GM21529 (cell line): Measurements from ENCODE around the gene GMPR.

Experiments
- ATAC-seq: cut with Tn5 transposase; IDR thresholded peaks from one replicate; pipeline ENCODE4 v1.9.1; 2021; ENCODE audit not compliant: unreplicated experiment

The GMPR gene

DNA sequence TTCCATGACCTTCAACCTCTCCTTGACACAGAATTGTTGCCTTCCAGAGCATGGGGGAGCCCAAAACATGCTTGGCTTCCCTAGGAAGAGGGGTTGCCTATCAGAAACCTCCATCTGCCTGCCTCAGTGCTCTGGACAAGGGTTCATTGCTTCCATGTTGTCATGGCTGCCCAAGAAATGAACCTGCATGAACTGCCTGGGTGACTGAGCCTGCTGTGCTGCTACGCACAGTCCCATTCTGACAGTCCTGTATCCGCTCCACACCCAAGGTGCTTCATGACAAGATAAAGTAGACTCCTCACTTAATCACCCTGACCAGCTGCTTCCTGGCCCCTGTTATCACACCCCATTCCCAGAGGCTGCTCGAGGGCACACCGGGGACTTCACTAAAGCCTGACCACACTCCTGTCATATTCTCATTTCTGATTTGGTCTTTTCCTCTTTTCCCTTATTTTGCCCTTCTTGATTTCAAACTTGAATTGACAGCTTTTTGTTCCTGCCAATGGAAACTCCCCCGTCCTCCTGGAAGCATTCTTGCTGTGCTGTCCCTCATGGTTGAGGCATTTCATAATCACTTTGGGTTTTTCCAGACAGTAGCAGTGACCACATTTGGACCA, 31.9 kb downstream of the GMPR start:
- no peak for ATAC-seq

DNA sequence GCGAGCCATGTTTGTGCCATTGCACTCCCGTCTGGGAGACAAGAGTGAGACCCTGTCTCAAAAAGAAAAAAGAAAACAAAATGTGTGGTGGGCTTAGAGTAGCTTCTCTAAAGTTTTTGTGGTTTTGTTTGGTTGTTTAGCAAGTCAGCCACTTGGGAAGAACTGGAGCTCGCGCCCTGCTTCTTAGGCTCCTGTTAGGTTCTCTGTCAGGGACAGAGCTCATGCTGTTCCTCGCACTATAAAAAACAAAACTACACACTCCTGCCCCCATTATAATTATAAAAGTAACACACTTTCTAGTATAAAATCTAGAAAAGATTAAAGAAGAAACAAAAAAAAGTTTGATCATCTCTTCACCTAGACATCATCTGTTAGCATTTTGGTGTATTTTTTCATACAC, 33.0 kb downstream of the GMPR start:
- no peak for ATAC-seq

DNA sequence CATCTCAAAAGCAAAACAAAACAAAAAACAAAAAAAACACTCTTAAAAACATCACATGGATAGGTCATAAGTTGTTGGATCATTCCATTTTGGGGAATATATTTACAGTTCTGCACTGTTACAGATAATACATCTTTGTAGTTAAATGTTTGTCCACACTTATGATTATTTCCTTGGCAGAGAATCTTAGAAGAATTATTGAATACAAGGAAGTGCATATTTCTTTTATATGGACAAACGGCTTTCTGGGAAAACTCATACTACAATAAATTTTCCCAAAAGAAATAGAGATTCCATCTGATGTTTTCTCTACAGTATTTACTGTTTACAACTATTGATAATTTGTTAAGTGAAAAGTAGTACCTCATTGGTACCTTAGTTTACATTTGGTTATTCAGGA, 33.8 kb downstream of the GMPR start:
- ATAC-seq, result no peak

DNA sequence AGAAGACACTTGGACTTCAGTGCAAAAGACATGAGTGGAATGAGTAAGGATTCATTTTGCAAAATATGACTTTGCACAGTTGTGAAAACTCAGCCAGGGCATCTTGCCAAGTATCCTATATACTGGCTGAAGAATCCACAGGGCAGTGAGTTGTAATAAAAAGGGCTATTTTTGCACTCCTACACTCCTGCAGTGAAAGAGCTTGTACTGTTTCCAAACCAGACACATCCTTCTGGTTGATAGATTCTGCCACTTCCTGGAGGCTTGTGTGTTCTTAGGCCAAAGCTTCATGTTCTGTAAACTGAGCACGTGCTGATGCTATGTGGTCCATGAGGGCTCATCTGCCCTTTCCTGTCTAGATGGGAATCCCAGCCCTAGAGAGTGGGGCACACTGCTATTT, 34.9 kb downstream of the GMPR start:
- ATAC-seq, result no peak

DNA sequence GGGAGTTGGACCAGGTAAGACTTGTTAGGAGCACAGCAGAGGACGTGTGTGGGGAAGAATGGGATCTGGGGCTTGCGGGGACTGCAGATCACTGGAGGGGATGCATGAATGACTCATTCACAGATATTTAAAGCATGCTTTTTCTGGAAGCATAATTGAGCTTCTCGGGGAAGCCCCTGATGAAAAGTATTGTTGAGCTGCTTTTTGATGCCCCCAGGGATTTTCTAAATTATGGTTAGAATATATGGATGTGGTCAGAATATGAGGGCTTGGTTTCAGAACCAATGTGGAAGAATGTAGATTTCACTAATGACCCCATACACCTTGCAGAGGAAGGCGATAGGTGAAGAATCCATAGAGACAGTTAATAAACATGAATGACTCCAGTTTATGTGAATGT, 36.1 kb downstream of the GMPR start:
- no peak for ATAC-seq

DNA sequence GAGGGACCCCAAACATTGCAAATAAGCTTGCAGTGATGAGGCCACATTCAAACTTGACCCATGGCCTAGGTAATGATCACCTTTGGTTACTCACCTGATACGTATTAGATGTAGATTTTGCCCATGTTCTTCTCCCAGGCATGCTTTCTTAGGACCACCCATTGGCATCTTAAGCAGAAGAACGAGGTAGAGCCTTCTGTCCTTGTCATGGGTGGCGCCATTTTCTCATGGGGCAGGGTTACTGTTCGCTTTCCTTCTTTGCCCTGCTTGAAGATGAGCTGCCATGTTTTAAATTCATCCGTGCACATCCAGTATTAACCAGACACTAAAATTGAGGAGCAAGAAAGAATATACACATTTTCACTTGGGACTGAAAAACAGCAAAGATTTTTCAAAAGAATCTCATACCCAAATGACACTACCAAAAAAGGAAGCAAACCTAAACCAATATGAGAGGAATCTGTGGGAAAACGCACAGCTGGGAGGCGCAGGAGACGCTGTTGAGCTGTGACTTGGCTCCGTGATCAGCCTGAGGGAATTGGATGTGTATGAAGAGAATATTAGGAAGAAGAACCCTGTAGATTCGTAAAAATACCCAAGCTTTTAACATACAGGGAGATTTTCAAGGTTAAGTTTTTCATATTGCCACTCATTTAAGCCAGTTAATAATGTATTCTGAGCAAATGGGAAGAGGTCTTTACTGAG, 36.6 kb downstream of the GMPR start:
- no peak for ATAC-seq

DNA sequence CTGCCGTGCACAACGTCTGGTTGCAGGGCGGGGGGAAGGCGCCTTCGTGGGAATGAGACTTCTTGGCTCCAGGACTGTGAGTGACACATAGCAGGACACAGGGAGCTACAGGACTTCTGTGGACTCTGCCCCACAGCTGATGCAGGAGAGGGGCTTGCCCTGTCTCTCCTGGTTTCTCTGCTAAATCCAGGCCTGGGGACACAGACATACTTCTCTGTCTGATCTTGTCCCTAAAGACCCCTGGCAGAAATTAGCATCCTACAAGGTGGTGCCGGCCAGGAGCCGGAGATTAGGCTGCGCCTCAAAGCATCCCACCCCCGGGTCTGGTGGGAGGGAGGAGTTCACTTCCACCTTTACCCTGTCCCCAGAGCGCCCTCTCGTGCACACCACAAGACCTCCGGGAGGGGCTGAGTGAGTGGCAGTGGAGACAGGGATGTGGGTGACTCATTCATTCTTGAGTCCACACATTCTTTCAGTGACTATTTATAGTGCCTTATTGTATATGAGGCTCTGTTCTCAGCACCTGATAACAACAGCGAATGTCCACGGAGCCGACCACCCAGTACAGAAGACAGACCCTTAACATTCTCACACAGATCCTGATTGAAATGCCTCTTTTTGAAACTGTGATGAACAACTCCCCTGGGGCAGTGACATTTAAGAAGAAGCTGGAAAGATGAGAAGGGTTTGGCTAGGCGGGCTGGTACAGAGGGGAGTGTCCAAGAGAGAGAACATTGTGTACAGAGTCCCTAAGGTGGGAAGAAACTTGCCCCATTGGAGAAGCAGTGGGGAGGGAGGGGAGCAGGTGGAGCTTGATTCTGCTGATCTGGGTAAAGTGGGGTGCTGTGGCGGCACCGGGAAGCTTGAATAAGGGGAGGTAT, 39.0 kb downstream of the GMPR start:
- peak; percentile 76 for ATAC-seq

DNA sequence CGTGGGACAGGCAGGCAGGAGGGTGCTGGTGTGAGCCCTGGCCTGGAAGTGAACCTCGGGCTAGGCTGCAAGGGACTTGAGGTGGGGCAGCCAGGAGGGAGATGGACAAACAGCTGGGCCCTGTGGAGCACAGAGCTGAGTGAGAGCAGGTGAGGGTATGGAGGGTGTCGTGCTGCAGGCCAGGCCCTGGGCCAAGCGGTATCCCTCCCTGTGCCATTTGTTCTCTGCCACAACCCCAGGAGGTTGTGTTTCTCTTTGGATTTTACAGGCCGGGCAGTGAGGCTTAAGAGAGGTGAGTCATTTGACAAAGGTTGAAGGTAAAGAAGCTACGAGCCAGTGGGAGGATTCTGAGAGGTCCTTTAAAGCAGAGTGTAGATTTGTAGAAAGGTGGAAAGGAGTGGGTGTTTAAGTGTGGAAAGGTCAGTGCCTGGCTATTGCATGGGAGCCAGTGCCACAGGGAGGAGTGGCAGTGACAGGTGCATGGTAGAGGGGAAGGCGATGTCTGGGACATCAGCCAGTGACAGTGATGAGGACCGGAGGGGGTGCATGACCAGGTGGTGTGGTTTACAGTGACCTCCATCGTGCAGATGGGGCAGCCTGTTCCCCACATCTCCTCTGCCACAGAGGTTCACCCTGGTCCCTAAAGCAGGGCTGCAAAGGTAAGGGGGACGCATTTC, 39.8 kb downstream of the GMPR start:
- ATAC-seq, result no peak

DNA sequence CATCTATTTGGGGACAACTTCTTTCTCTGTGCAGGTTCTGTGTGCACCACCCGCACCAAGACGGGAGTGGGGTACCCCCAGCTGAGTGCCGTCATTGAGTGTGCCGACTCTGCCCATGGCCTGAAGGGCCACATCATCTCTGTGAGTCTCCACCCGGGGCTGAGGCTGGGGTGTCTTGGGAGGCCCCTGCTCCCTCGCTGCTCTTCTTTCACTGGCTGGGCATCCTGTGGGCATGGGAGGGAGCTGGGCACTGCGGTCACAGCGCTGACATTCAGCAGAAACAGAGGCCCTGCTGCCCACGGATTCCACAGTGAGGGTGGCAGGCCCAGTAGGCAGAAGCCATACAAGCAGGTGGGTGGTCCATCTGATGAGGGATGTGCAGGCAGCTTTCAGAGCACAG, 40.4 kb downstream of the GMPR start:
- ATAC-seq, result no peak

DNA sequence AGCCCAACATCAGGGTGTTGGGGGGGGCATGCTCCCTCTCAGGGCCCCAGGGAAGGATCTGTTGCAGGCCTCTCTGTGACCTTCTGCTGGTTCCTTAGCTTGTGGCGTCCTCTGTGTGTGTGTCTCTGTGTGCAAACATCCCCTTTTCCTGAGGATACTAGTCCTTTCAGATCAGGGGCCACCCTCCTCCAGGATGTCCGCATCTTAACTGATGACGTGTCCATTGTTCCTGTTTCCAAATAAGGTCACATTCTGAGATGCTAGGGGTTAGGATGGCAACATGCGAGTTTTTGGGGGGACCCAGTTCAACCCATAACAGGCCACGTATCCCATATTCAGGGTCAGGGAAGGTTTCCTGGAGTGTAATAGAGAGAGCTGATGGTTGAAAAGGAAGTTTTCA, 40.9 kb downstream of the GMPR start:
- no peak for ATAC-seq

DNA sequence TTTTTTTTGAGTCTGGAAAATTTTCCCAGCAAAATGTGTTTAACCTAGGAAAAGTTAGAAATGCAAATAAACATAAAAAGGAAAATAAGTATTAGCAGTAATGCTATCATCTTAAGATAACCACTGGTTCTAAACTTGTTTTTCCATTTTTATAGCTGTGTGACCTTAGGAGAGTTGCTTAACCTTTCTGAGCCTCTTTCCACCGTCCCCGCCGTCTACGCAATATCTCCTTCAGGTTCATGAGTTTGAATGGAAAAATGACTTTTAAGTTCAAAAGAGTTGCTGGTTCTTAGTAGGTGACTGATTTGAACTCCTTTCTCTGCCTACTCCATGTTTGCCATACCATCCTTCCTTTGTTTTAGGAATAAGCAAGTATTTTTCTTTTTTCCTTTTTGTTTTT, 44.0 kb downstream of the GMPR start:
- no peak for ATAC-seq

DNA sequence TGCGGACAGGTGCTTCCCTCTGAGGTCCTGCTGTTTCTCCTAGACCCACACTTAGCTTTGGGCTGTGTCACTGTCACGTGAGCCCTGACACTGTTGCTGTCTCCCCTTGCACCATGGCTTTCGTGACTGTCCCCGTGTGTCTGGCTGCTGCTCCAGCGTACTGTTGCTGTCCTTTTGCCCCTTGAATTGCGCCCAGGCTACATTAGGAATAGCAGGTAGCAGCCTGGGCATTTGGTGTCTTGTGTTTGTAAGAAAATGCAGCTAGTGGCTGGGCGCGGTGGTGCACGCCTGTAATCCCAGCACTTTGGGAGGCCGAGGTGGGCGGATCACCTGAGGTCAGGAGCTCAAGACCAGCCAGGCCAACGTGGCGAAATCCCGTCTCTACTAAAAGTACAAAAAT, 46.1 kb downstream of the GMPR start:
- no peak for ATAC-seq

DNA sequence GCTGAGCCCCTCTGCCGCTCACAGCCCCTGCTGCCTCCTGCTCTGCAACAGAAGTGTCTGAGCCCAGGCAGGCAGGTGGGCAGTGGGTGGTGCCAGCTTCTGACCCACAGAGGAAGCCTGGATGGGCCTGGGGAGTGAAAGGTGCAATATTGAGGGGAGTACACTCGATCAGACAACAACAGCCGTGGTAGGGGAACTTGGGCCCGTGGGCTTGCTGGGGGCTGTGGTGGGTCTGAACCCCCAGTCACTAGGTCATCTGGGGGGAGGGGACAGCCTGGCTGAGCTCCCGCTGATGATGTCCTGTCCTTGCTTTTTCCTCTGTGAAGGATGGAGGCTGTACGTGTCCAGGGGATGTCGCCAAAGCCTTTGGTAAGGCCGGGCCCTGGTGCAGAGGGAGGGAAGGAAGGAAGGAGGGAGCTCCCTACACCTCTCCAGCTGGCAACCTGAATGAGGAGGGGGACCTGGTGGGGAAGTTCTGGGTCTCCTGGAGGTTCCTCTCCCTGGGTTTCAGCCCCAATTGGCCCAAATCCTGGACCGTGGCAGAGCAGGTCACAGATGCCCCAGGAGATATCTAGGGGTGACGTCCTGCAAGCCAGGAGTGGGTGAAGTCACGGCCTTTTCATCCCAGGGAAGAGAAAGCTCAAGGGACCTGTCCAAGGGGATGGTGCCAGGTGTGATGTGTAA, 47.2 kb downstream of the GMPR start:
- ATAC-seq, result no peak

DNA sequence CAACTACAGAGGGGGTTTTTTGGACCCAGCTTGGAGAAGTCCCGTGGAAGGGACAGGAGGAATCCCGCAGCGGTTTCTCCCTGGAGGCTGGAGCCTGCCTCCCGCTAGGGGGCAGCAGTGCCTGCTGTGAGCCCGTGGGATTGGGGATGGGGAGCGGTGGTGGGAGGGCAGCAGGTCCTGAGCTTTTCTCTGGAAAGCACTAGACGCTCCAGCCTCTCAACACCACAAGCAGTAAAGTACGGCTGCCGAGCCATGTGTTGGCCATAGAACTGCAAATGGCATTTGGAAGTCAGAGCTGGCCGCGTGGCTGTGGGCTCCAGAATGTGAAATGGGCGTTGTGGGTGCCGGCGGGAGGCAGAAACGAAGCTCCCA, 47.8 kb downstream of the GMPR start:
- no peak for ATAC-seq

DNA sequence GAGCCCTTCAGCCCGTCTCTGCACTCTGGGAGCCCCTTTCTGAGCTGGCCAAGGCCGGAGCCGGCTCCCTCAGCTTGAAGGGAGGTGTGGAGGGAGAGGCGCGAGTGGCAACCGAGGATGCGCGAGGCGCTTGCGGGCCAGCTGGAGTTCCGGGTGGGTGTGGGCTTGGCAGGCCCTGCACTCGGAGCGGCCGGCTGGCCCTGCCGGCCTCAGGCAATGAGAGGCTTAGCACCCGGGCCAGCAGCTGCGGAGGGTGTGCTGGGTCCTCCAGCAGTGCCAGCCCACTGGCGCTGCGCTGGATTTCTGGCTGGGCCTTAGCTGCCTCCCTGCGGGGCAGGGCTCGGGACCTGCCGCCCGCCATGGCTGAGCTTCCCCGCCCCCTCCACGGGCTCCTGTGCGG, 49.8 kb downstream of the GMPR start:
- no peak for ATAC-seq

DNA sequence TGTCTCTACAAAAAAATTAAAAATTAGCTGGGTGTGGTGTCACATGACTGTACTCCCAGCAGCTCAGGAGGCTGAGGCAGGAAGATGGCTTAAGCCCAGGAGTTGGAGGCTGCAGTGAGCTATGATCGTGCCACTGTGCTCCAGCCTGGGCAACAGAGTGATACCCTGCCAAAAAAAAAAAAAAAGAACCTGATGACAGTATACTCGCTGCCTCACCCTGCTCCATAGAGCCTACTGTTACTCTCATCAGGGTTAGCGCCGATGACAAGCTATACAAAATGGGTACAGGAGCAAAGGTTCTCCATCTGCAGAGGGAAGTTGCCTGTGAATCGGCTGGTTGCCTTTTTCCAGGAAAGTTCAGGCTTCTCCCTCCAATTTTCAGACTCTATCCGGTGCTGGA, 53.4 kb downstream of the GMPR start:
- ATAC-seq, result no peak

DNA sequence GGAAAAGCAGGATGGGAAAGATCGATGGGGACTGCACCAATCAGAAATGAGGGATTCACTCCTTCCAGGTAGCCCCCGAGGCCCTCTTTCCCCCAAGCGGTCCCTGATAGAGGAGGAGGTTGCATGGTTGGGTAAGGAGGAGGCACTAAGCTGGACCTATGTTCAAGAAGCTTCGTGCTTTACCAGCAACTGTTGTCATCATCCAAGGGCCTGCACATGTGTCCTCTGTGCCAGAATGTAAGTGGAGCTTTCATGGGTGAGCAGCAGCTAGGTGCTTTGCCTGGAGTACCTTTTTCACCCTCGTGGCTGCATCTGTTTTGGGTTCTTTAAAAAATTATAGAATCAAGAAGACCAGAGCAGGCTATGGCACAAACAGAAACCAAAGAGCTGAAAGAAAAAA, 54.0 kb downstream of the GMPR start:
- no peak for ATAC-seq

DNA sequence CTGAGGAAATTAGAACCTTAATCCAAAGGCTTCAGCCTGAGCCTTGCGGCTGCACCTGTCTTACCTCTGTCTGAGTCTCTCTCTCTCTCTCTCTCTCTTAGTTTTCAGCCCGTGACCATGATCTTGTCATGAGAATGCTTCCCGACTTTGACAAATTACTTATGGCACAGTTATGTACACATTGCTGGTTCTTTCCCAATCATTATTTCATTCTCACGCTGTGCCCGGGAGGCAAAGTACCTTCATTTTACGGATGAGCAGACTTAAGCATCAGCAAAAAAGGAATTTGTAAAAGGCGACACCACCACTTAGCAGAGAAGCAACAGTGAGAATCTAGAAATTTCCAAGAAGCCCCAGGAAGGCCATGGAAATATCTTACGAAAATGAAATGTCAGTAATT, 54.6 kb downstream of the GMPR start:
- no peak for ATAC-seq

DNA sequence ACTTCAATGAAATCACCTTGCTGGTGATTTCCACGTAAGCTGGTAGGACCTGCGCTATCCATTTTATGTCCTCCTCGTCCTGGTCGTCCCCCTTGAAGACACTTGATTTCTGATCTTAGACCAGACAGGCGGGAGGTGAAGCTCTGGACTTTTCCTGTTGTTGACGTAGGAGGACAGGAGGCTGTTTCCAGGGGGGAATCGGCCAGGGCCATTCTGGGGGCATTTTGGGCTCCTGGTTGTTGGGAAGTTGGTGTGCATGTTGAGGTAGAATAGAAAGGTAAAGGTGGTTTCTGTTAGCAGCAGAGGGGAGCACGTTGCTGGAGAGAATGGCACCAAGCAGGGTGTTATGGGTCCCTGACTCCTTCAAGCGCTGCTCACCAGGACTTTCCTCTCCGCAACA, 56.0 kb downstream of the GMPR start:
- no peak for ATAC-seq

DNA sequence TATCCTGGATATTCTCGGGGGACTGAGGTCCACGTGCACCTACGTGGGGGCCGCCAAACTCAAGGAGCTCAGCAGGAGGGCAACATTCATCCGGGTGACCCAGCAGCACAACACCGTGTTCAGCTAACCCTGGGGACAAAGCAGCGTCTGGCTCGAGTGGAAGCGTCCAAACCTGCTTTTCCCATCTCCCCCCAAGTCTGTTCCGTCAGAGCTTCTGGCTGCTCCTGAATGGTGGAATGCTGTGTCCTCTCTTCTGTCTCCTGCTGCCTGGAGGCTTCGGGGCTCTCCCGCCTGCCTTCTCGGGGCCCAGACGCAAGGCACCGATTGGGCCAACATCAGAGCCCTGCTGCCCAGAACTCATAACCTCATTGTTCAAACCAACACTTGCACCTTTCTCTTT, 56.7 kb downstream of the GMPR start:
- no peak for ATAC-seq

DNA sequence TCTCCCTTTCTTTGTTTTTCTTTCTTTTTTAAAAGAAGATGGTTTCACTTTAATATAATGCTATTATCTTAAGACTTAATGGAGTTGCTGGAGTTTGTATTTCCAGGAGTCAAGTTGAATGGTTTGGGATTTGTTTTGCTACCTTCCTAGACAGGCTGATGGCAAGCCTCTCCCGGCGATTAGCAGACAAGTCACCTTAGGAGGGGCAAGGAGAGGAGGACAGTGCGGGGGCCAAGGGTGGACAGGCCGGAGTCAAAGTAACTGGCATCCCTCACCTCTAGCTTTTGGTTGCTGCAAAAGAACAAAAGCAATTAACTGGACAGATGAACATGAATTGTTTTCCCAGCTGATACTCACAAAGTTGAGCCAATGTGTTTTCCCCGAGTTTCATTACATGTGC, 57.1 kb downstream of the GMPR start:
- no peak for ATAC-seq
